IMR-90 (cell line): ENCODE measurements around the gene NFASC.

Experiments used
- RAD21 ChIP-seq: IDR thresholded peaks from 2 replicates; pipeline ENCODE4 v1.6.1; 2012; ENCODE audit warnings: low read length, improper control_type of control experiment
- TF ChIP-seq, protein P1 (sequence below): conservative IDR thresholded peaks from 2 replicates; pipeline ENCODE4 v1.5.1; 2012; ENCODE audit warnings: mild to moderate bottlenecking, low read depth, low read length, improper control_type of control experiment

DNA sequence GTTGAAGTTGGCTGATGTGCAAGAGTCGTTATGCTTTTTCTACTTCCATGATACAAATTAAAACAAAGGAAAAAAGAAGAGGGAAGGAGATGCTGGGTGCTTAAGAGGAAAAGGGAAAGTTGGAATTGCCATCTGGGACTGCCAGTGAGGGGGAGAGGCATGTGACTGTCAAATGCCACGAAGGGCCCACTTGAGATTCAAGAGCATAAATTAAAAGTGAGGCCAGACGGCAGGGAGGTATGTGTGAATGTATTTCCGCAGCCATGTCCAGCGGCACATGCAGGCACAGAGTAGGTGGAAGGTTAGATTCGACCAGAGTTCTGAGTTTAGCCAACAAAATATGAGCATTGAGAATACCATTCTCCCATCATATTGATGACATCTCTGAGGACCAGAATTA, 32.0 kb downstream of the NFASC start:
- TF ChIP-seq, protein P1, sequence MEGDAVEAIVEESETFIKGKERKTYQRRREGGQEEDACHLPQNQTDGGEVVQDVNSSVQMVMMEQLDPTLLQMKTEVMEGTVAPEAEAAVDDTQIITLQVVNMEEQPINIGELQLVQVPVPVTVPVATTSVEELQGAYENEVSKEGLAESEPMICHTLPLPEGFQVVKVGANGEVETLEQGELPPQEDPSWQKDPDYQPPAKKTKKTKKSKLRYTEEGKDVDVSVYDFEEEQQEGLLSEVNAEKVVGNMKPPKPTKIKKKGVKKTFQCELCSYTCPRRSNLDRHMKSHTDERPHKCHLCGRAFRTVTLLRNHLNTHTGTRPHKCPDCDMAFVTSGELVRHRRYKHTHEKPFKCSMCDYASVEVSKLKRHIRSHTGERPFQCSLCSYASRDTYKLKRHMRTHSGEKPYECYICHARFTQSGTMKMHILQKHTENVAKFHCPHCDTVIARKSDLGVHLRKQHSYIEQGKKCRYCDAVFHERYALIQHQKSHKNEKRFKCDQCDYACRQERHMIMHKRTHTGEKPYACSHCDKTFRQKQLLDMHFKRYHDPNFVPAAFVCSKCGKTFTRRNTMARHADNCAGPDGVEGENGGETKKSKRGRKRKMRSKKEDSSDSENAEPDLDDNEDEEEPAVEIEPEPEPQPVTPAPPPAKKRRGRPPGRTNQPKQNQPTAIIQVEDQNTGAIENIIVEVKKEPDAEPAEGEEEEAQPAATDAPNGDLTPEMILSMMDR = no peak
- no peak for TF ChIP-seq RAD21
